SK-N-SH (cell line): ENCODE data around the gene VCAN. TPM values are rescaled to one million over a fixed set of nuclear protein-coding genes. Genes with fewer than 3 reads are reported as not detected.

ENCODE experiments used
- CTCF ChIA-PET: fragments of 300-600, 350-600 bp; formaldehyde crosslinking; extraction: SDS; loops from one replicate; lab custom pipeline; 2021; lab: Yijun Ruan, JAX
- POLR2A ChIA-PET: fragments of 350-600 bp; sonication (Branson Sonifier 250); formaldehyde crosslinking; extraction: SDS; loops from one replicate; lab custom pipeline; 2020; ENCODE audit warnings: antibody characterized with exemption, inconsistent platforms; lab: Yijun Ruan, JAX
- DNase-seq: peaks from one replicate; pipeline ENCODE4 v3.0.0; 2012
- H2AFZ ChIP-seq: fragments of 200-600 bp; sonication (generic); 2 replicates; pipeline ENCODE4 v1.8.1; 2016; ENCODE audit warnings: antibody characterized with exemption, mild to moderate bottlenecking, low read depth
- H3F3A ChIP-seq: fragments of 200-600 bp; sonication (generic); replicated peaks from 2 replicates; pipeline ENCODE3; 2016; ENCODE audit warnings: antibody characterized with exemption, mild to moderate bottlenecking; ENCODE audit not compliant: insufficient read depth
- H3K27ac ChIP-seq, 2 experiments: fragments of 200-500 bp in 1 of 2; fragments of 200-600 bp in 1 of 2; sonication (Bioruptor generic) in 1 of 2; sonication (generic), shearing (Covaris generic) in 1 of 2; 2 replicates each; pipeline versions ENCODE4 v1.5.1 to v1.6.1; 2014 to 2016; ENCODE audit warnings: low read depth in 2 of 2, inconsistent platforms in 1 of 2, low read length in 1 of 2, mild to moderate bottlenecking in 1 of 2, mixed read lengths in 1 of 2
- H3K27me3 ChIP-seq: fragments of 200-600 bp; sonication (generic), shearing (Covaris generic); 2 replicates; pipeline ENCODE4 v1.6.1; 2016; ENCODE audit warnings: mixed run types; ENCODE audit not compliant: insufficient read depth
- H3K36me3 ChIP-seq, 2 experiments: fragments of 200-500 bp in 1 of 2; fragments of 200-600 bp in 1 of 2; sonication (Bioruptor generic) in 1 of 2; sonication (generic) in 1 of 2; replicated peaks in 1 of 2; 2 replicates each; pipeline versions ENCODE3 to v1.5.1; 2014 to 2016; ENCODE audit warnings: low read length in 1 of 2, mild to moderate bottlenecking in 1 of 2; ENCODE audit not compliant: insufficient read depth in 2 of 2, control insufficient read depth in 1 of 2
- H3K4me1 ChIP-seq, 2 experiments: fragments of 200-500 bp in 1 of 2; fragments of 200-600 bp in 1 of 2; sonication (Bioruptor generic) in 1 of 2; sonication (generic), shearing (Covaris generic) in 1 of 2; 2 replicates each; pipeline versions ENCODE4 v1.5.1 to v1.6.1; 2014 to 2016; ENCODE audit warnings: low read depth in 1 of 2, low read length in 1 of 2, mixed run types in 1 of 2; ENCODE audit not compliant: insufficient read depth in 2 of 2, control insufficient read depth in 1 of 2
- H3K4me2 ChIP-seq: fragments of 200-600 bp; sonication (generic), shearing (Covaris generic); 2 replicates; pipeline ENCODE4 v1.6.1; 2017; ENCODE audit warnings: mixed run types
- H3K4me3 ChIP-seq, 2 experiments: fragments of 200-500 bp in 1 of 2; fragments of 200-600 bp in 1 of 2; sonication (Bioruptor generic) in 1 of 2; sonication (generic), shearing (Covaris generic) in 1 of 2; 2 replicates each; pipeline versions ENCODE4 v1.5.1 to v1.8.1; 2014 to 2016; ENCODE audit warnings: low read depth in 2 of 2, inconsistent platforms in 1 of 2, low read length in 1 of 2, mild to moderate bottlenecking in 1 of 2, mixed read lengths in 1 of 2, moderate library complexity in 1 of 2
- H3K79me2 ChIP-seq: fragments of 200-600 bp; sonication (generic); 2 replicates; pipeline ENCODE4 v1.8.1; 2017; ENCODE audit warnings: mild to moderate bottlenecking; ENCODE audit not compliant: insufficient read depth
- H3K9ac ChIP-seq: fragments of 200-600 bp; sonication (generic); 2 replicates; pipeline ENCODE4 v1.6.1; 2017; ENCODE audit warnings: mixed run types
- H3K9me2 ChIP-seq: fragments of 200-600 bp; sonication (generic); 2 replicates; pipeline ENCODE4 v1.6.1; 2017; ENCODE audit warnings: mixed run types
- H3K9me3 ChIP-seq: fragments of 200-600 bp; sonication (generic); 2 replicates; pipeline ENCODE4 v1.6.1; 2017; ENCODE audit warnings: mixed run types, mild to moderate bottlenecking, moderate library complexity
- H4K20me1 ChIP-seq: fragments of 200-600 bp; sonication (generic); 2 replicates; pipeline ENCODE4 v1.6.1; 2017; ENCODE audit warnings: mild to moderate bottlenecking, mixed run types; ENCODE audit not compliant: insufficient read depth
- ELF1 ChIP-seq: IDR thresholded peaks from 2 replicates; pipeline ENCODE4 v1.4.0; 2012
- EP300 ChIP-seq, 2 experiments: IDR thresholded peaks; 2 replicates each; pipeline versions ENCODE4 v1.4.0 to v1.6.1; 2012; ENCODE audit warnings: borderline replicate concordance in 1 of 2, low read depth in 1 of 2, low read length in 1 of 2
- FOSL2 ChIP-seq: IDR thresholded peaks from 2 replicates; pipeline ENCODE4 v1.4.0; 2012; ENCODE audit warnings: low read depth, mild to moderate bottlenecking, moderate library complexity, borderline replicate concordance
- MAX ChIP-seq: IDR thresholded peaks from 2 replicates; pipeline ENCODE4 v1.4.0; 2012; ENCODE audit warnings: low read depth
- MEF2A ChIP-seq: IDR thresholded peaks from 2 replicates; pipeline ENCODE4 v1.4.0; 2012; ENCODE audit warnings: low read depth, borderline replicate concordance
- MXI1 ChIP-seq: IDR thresholded peaks from 2 replicates; pipeline ENCODE4 v1.6.1; 2012; ENCODE audit warnings: mild to moderate bottlenecking, low read depth, low read length, improper control_type of control experiment
- NRF1 ChIP-seq: IDR thresholded peaks from 2 replicates; pipeline ENCODE4 v1.6.1; 2012; ENCODE audit warnings: low read depth, mild to moderate bottlenecking, low read length
- PBX3 ChIP-seq: IDR thresholded peaks from 2 replicates; pipeline ENCODE4; 2012
- POLR2AphosphoS5 ChIP-seq: IDR thresholded peaks from 2 replicates; pipeline ENCODE4 v1.6.1; 2012; ENCODE audit warnings: low read depth, low read length
- REST ChIP-seq: IDR thresholded peaks from 2 replicates; pipeline ENCODE4 v1.6.1; 2012; ENCODE audit warnings: mild to moderate bottlenecking, low read depth, low read length, moderate library complexity
- RFX5 ChIP-seq: IDR thresholded peaks from 2 replicates; pipeline ENCODE4 v1.6.1; 2012; ENCODE audit warnings: mild to moderate bottlenecking, improper control_type of control experiment, low read length
- RXRA ChIP-seq: IDR thresholded peaks from 2 replicates; pipeline ENCODE4 v1.4.0; 2012; ENCODE audit warnings: low read depth, mild to moderate bottlenecking, borderline replicate concordance
- SIN3A ChIP-seq: IDR thresholded peaks from 2 replicates; pipeline ENCODE4 v1.6.1; 2012; ENCODE audit warnings: low read depth, mild to moderate bottlenecking, low read length, moderate library complexity, borderline replicate concordance
- TCF12 ChIP-seq: IDR thresholded peaks from 2 replicates; pipeline ENCODE4 v1.4.0; 2012
- TEAD4 ChIP-seq: IDR thresholded peaks from 2 replicates; pipeline ENCODE4 v1.4.0; 2012; ENCODE audit warnings: mild to moderate bottlenecking, borderline replicate concordance; ENCODE audit not compliant: insufficient read depth
- WGBS: methylation state at CpG from one replicate; pipeline ENCODE4 v1.1.6; 2017; ENCODE audit warnings: low lambda C conversion rate; 5-methylcytosine and 5-hydroxymethylcytosine counted together
- polyA plus RNA-seq, 3 experiments: library from polyadenylated mRNA; depleted of rRNA; stranded (reverse); fragments of >200 nt; gene quantifications; 2 replicates each; pipeline ENCODE4 v1.2.3, GENCODE V29; 2012

The VCAN gene
- polyA plus RNA-seq, 1 of the 3 experiments (the other 2 are of a cell fraction) = 142 TPM

GRCh38 chr5:83527221-83527620 lies 55.7 kb downstream of the VCAN start:
- no peaks in the 10 kb centered on the region for H4K20me1 ChIP-seq
- H2AFZ ChIP-seq = no peak overlapping the region

More at GRCh38 chr5:83527221-83527620, 55.7 kb downstream of the VCAN start:
- TF ChIP-seq MEF2A (no peak), NRF1 (no peak), ELF1 (no peak), SIN3A (no peak), MAX (no peak), RXRA (no peak), TCF12 (no peak), RFX5 (no peak), REST (no peak), TEAD4 (no peak), PBX3 (no peak), FOSL2 (no peak), MXI1 (no peak), POLR2AphosphoS5 (no peak), EP300 (IDR thresholded peaks at IDR 0.05; ENCODE audit: borderline replicate concordance in 1 of 2, low read depth in 1 of 2, low read length in 1 of 2) (no peak)
- Histone ChIP-seq H3K27me3 (no peaks in the 10 kb centered on the region), H3K9ac (no peak overlapping the region), H3K9me2 (no peaks in the 10 kb centered on the region), H3K79me2 (peaks cover 32% of the 10 kb centered on the region; the same call in 1 of the 2 replicates), H3K9me3 (no peaks in the 10 kb centered on the region), H3K4me3 (no peak overlapping the region), H3K4me1 (no peaks in the 10 kb centered on the region; a peak in 1 of 4 replicates), H3K36me3 (peaks cover 30 to 77% of the 10 kb centered on the region in 2 experiments), H3F3A (peaks cover 31% of the 10 kb centered on the region), H3K4me2 (no peak overlapping the region), H3K27ac (no peak overlapping the region)
- POLR2A ChIA-PET = no interaction called here
- WGBS = 82% methylated on average over 4 of the region's 4 CpGs
- DNase-seq = no peak
- CTCF ChIA-PET = no interaction called here
